Measurements from ENCODE around the gene AHDC1.

The AHDC1 gene

GRCh38 chr1:27576806-27577227, 27.1 kb downstream of the AHDC1 start:
- no peak for FAIRE-seq

- no peak for FAIRE-seq
These were observed 28.1 kb downstream of the AHDC1 start for GRCh38 chr1:27575840-27576331.

- FAIRE-seq: no peak
These were observed 28.8 kb downstream of the AHDC1 start for GRCh38 chr1:27574871-27575831.

- FAIRE-seq: no peak
These were observed 29.8 kb downstream of the AHDC1 start for GRCh38 chr1:27574001-27574781.

- FAIRE-seq: no peak
These were observed 31.1 kb downstream of the AHDC1 start for GRCh38 chr1:27572679-27573426.

- FAIRE-seq: no peak
These were observed 31.8 kb downstream of the AHDC1 start for GRCh38 chr1:27572019-27572678.

- no peak for FAIRE-seq
These were observed 32.4 kb downstream of the AHDC1 start for GRCh38 chr1:27571439-27572018.

- no peak for FAIRE-seq
These were observed 33.2 kb downstream of the AHDC1 start for GRCh38 chr1:27570784-27571183.

GRCh38 chr1:27570356-27570755, 33.6 kb downstream of the AHDC1 start:
- no peak for FAIRE-seq

GRCh38 chr1:27569506-27570291, 34.2 kb downstream of the AHDC1 start:
- FAIRE-seq: no peak

GRCh38 chr1:27569088-27569460, 34.9 kb downstream of the AHDC1 start:
- FAIRE-seq: no peak

- no peak for FAIRE-seq
These were observed 35.5 kb downstream of the AHDC1 start for GRCh38 chr1:27568300-27569087.

GRCh38 chr1:27567971-27568299, 36.0 kb downstream of the AHDC1 start:
- FAIRE-seq: no peak

- FAIRE-seq: no peak
These were observed 36.8 kb downstream of the AHDC1 start for GRCh38 chr1:27567146-27567526.

- no peak for FAIRE-seq
These were observed 37.3 kb downstream of the AHDC1 start for GRCh38 chr1:27566462-27567145.

GRCh38 chr1:27564710-27565649, 39.0 kb downstream of the AHDC1 start:
- no peak for FAIRE-seq

GRCh38 chr1:27563591-27564471, 40.1 kb downstream of the AHDC1 start:
- no peak for FAIRE-seq

GRCh38 chr1:27563341-27563590, 40.7 kb downstream of the AHDC1 start:
- FAIRE-seq: no peak

Data from colon (tissue), 2 donors.